Myocyte (in vitro differentiated cells): ENCODE results near the gene NLRX1. TPM values are rescaled to one million over a fixed set of nuclear protein-coding genes. Genes with fewer than 3 reads are reported as not detected.
"Not testable (repeated sequence)": the region's sequence is repeated elsewhere in the genome, so short reads cannot be mapped to it uniquely, and the experiment has no call there.

Experiments used
- DNase-seq: peaks from one replicate; pipeline ENCODE4 v3.0.0-alpha.2; 2012; ENCODE audit warnings: low read depth
- total RNA-seq: library from RNA; depleted of rRNA; stranded (reverse); fragments of >200 nt; gene quantifications from 2 replicates; pipeline ENCODE4 v1.2.3, GENCODE V29; 2014

The NLRX1 gene
- total RNA-seq, 1 donor from 2014 or later = 22.8 TPM

DNA sequence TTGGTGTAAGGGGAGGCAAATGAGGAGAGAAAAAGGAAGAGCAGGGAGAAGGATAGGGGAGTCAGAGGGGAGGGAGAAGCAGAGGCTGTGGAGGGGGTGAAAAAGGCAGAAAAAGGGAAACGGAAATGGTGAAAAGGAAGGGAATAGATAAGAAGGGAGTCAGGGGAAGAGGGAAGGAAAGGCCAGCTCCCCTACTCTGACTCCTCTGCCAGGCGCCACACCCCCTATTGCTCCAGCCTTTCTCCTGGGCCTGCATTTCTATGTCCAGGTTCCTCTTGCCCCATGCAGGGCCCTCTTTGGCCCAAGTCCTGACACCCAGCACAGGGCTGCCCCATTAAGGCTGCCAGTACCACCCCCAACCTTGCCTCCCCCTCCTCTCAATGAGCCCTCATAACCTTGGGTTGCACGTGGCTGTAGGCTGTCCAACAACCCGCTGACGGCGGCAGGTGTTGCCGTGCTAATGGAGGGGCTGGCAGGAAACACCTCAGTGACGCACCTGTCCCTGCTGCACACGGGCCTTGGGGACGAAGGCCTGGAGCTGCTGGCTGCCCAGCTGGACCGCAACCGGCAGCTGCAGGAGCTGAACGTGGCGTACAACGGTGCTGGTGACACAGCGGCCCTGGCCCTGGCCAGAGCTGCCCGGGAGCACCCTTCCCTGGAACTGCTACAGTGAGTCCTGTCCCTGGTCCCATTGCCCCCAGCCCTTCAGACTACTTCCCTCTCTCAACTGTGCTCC is 13.3 kb downstream of the NLRX1 start:
- no peak for DNase-seq

DNA sequence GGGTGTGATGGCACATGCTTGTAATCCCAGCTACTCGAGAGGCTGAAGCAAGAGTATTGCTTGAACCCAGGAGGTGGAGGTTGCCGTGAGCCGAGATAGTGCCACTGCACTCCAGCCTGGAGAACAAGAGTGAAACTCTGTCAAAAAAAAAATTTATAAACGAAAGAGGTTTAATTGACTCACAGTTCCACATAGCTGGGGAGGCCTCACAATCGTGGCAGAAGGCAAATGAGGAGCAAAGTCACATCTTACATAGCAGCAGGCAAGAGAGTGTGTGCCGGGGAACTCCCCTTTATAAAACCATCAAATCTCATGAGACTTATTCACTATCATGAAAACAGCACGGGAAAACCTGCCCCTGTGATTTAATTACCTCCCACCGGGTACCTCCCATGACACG is 15.9 kb downstream of the NLRX1 start:
- DNase-seq = not testable (repeated sequence)

DNA sequence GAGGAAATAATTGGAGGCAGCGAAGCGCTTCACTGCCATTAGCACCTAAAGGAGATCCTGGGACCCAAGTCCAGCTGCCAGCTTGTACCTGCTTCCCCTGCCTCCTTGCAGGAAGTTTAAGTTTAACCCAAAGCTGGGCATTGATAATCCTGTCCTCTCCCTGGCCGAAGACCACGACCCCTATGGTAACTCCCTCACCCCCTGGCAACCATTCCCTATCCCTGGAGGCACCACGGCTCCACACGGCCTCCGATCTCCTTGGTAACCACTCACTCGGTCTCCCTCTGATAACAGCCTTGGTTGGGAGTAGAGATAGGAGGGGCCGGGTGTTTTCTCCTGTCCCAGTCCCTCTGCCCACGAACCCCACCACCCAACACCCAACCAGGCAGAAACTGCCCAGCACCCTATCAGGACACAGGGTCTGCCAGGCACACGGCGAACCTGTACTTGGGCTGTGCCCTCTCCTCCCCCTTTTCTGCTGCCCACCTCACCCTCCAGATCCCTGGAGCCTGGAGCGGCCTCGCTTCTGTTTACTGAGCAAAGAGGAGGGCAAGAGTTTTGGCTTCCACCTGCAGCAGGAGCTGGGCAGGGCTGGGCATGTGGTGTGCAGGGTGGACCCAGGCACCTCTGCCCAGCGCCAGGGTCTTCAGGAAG is 17.6 kb downstream of the NLRX1 start:
- no peak for DNase-seq

DNA sequence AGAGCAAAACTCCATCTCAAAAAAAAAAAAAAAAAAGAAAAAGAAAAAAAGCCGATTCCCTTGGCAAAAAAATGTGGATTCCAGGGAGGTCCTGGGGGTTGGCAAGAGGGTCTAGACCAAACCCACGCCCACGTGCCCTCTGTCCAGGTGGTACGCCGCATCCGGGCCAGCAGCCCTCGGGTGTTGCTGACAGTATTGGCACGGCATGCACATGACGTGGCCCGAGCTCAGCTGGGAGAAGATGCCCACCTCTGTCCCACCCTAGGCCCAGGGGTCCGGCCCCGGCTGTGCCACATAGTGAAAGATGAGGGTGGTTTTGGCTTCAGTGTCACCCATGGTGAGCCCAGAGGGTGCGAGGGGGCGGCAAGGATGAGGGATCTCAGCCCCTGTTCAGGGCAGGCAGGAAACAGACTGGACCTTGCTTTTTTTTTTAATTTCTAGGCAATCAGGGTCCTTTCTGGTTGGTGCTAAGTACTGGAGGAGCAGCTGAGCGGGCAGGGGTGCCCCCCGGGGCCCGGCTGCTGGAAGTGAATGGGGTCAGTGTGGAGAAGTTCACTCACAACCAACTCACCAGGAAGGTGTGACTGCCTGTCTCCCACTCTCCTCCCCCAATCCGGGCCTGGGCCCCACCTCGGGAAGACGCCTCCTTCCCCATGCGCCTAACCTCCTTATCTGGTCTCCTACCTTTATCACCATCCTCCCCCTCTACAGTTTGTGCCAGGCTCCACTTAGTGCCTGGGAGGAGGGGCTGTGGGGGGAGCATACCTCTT is 18.8 kb downstream of the NLRX1 start:
- no peak for DNase-seq

DNA sequence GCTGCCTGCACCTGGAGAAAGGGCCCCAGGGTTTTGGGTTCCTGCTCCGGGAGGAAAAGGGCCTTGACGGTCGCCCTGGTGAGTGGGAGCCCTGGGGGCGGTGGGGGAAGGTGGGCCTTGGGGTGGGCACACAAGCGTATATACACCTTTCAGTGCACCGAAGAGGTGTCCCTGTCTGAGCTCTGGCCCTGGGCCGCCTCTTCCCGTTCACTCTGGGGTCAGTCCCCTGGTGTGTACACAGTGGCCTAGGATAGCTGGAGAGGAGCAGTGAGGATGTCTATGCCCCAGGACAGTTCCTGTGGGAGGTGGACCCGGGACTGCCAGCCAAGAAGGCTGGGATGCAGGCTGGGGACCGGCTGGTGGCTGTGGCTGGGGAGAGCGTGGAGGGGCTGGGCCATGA is 19.5 kb downstream of the NLRX1 start:
- no peak for DNase-seq

DNA sequence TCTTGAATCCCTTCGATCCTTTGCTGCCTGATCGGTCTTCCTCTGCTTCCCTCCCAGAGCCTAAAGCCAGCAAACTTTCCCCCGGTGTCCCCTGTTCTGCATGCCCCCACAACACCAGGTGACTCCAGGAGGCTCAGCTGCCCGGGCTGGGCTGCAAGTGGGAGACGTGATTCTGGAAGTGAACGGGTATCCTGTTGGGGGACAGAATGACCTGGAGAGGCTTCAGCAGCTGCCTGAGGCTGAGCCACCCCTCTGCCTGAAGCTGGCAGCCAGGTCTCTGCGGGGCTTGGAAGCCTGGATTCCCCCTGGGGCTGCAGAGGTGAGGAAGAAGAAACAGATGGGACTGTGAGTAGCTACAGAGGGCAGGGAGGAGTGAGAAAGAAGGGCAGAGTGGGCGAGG is 20.4 kb downstream of the NLRX1 start:
- DNase-seq = no peak

DNA sequence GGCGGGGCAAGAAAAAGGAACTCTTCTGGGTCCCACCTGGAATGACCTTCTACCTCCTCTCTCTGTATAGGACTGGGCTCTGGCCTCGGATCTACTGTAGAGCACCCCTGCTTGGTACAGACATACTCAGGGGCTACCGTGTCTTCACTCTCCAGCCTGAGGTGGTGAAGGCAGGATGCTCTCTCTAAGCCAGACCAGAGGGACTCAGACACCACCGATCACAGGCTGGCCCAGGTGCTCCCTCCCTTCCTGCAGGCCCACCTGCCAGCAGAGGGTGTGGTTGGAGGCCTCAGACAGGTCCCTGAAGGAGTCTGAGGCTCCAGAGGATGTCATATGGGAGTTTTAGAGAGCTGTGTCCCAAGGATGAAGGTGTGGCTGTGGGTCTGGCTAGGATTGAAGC is 20.9 kb downstream of the NLRX1 start:
- DNase-seq = no peak

DNA sequence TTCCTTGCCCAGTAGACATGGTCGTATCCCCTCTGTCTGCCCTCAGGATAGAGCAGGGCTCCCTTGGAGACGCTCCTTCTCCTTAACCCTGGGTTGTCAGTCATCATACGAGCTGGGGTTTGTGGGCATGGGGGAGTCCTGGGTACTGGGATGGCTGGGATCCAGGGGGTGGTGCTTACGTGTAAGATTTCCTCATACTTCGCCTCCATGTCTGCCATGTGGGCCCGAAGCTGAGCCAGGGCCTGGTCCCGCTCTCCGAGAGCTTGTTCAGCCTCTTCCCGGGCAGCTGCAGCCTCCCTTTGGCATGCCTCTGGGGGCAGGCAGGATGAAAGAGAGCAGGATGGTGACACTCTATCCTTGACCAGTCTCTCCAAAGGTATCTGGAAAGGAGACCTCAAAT is 22.0 kb downstream of the NLRX1 start:
- DNase-seq = no peak

DNA sequence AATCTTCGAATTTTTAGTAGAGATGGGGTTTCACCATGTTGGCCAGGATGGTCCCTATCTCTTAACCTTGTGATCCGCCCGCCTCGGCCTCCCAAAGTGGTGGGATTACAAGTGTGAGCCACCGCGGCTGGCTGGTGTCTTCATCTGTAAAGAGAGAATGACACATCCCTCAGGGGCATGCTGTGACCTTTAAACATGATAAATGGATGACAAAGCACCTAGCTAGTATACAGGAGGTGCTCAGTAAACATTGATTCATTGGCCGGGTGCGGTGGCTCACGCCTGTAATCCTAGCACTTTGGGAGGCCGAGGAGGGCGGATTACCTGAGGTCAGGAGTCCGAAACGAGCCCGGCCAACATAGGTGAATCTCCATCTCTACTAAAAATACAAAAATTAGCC is 22.7 kb downstream of the NLRX1 start:
- DNase-seq = not testable (repeated sequence)

DNA sequence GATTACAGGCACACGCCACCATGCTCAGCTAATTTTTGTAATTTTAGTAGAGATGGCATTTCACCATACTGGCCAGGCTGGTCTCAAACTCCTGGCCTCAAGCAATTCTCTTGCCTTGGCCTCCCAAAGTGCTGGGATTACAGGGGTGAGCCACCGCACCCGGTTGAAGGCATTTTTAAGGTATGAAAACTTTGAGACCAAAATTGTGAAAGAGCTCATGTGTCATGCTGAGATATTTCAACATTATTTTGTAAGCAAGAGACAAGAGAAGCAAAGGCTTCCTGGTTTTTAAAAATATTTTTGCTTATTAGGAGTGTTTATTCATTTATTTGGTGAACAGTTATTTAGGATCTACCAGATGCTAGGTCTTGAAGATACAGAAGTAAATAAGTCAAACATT is 23.6 kb downstream of the NLRX1 start:
- DNase-seq = no peak

DNA sequence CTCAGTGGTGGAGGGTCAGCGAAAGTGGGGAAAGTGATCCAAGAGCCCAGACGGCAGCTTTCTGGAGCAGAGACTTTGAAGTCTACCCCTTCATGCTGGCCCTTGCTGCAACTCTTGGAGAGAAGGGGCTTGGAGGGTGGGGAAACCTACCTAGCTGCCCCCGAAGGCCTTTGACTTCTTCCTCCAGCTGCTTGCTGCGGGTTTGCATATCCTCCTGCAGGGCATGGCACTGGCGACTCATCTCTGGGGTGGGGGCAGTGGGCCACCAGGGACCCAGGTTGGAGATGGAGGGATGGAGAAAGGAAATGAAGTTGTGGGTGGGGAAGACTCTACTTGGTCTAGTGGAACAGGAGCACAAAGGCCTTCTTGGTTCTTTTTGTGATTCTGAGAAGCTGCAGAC is 24.5 kb downstream of the NLRX1 start:
- DNase-seq = no peak

DNA sequence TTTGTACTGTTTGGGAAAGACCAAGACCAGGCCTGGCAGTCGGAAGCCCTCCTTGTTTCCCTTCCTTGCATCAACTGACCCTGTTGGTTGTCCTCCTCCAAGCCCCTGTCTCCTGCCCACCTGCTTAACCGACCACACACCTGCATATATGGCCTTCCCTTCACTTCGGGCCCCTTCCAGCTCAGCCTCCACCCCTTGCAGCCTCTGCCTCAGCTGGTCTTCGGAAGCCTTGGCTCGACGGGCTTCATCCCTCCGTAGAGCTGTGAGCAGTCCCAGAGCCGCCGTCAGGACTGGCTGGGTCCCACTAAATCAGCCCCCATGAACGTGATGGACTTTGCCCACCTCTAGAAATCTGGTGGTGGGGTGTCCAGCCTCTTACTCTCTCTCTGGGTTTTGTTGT is 25.1 kb downstream of the NLRX1 start:
- DNase-seq = no peak

DNA sequence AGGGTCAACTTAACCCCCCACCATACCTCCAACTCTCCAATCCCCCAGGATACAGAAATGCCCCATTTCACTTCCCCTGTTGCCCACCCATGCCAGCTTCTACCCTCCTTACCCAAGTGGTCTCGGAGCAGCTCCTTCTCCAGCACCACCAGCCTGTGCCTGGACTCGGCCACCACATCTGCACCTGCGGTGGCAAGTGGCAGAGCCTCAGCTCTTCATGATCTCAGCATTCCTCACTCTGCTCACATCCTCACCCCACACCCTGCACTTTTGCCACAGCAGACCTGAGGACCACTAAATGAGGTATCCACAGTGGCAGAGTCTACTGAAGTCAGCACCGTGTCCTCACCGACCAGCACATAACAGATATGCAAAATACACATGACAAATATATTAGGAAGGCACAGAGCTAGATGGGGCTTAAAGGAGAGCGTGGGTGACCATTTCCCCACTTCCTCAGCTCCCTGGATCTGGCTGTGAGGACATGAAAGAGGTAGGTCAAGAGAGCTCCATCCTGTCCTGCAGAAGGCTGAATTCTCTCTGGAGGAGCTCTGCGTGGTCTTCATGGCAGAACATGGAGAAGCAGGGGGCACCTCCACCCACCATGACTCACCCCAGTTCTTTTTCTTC is 26.4 kb downstream of the NLRX1 start:
- no peak for DNase-seq

DNA sequence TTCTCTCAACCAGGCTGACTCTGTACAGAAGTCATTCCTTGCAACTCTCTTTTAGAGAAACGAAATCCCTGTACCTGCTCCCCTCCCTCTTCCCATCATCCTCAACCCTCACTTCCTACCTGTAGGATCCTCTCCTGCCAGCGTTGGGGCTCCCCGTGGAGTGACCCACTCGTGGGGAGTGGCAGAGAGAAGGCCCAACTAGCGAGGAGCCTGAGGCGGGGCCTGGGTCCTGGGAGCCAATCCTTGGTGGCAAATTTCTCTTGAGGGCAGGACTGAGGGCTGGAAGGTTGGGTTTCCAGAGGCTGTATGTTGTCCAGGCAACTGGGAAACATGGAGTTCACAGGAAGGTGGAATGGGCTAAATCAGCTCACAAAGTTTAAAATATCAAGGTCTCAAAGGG is 27.2 kb downstream of the NLRX1 start:
- DNase-seq = peak; percentile 48

DNA sequence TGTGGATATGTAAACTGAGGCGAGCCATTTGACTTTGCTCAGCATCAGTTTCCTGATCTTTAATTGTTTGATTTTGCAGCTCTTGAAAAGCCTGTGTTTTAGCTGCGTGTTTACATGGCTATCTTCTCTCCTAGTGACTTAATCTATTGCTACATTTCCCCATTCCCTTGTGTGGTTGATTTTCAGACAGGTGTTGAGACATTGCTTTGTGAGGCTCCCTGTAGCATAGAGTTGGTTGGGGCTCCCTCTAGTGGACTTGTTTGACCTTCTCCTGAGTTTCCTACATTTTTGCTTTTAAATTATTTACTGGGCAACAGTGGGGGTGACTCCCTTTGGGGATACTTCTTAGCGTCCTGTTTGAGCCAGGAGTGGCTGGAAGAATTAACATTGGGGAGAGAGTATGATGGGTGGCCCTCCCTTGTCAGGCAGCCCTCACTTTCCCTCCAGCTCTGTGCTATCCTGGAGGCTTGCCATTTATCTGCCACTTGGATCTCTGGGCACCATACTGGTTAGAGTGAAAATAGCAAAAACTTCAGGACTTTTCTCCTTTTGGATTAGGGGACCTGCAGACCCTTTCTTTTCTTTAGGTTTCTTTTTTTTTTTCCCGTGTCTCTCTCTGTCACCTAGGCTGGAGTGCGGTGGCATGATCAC is 28.4 kb downstream of the NLRX1 start:
- peak; percentile 90 for DNase-seq

DNA sequence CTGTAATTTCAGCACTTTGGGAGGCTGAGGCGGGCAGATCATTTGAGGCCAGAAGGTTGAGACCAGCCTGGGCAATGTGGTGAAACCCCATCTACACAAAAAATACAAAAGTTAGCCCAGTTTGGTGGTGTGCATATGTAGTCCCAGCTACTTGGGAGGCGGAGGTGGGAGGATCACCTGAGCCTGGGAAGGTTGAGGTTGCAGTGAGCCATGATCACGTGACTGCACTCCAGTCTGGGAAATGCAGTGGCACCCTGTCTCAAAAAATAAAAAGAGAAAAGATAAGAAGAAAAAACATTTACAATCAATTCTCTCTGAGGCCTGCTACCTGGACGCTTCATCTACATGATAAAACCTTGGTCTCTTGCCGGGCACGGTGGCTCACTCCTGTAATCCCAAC is 30.4 kb downstream of the NLRX1 start:
- DNase-seq = no peak

DNA sequence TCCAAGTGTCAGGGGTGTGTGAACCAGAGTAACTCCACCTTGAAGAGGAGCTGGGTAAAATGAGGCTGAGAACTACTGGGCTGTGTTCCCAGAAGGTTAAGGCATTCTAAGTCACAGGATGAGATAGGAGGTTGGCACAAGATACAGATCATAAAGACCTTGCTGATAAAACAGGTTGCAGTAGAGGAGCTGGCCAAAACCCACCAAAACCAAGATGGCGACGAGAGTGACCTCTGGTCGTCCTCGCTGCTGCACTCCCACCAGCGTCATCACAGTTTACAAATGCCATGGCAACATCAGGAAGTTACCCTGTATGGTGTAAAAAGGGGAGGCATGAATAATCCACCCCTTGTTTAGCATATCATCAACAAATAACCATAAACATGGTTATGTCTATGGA is 32.7 kb downstream of the NLRX1 start:
- DNase-seq = not testable (repeated sequence)

DNA sequence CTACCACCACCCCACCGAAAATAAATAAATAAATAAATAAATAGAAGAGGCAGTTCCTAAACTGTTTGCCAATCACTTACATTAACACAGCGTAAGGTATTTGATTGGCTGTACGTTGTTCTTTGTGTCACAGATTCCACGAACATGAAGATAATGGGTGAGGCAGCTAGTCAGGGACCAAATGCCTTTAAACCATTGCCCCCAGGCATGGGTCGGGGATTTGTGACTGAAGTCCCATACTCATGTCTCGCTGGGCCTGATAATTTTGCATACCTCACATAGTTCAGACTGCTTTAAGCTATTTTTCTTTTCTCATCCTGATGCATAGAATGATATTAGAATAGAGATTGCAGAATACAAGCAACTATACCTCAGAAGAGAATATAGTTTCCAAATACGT is 34.0 kb downstream of the NLRX1 start:
- no peak for DNase-seq

DNA sequence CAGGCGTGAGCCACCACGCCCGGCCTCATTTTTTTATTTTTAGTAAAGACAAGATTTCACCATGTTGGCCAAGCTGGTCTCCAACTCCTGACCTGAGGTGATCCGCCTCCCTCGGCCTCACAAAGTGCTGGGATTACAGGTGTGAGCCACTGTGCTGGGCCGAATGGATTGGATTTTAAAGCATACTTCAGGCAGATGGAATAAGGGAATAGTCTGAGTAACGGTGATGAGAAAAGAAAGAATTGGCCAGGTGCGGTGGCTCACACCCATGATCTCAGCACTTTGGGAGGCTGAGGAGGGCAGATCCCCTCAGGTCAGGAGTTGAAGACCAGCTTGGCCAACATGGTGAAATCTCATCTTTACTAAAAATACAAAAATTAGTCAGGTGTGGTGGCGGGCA is 35.5 kb downstream of the NLRX1 start:
- DNase-seq = no peak

DNA sequence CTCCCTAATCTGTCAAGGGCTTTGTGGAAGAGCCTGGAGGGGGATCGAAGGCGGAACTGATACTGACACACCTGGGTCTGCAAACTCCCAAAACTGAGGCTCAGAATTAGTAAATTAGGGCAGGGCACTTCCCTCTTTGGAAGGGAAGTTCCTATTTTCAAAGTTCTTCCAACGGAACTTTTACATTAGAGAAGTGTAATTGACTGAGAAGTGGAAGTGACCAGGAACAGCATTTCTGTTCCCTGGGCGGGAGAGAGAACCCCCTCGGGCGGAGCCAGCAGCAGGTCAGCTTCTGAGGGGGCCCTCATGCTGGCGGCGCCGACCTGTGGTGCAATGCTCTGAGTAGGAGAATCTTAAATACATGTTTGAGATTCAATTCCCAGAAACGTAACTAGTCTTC is 36.6 kb downstream of the NLRX1 start:
- DNase-seq = no peak
